Keratinocyte (primary cell): Measurements from ENCODE around the gene CRISPLD2. TPM values are rescaled to one million over a fixed set of nuclear protein-coding genes. Genes with fewer than 3 reads are reported as not detected.

ENCODE experiments used
- DNase-seq: peaks from one replicate; pipeline ENCODE4 v3.0.0-alpha.2; 2011; ENCODE audit warnings: low read depth, missing footprints, low spot score
- FAIRE-seq: peaks from 2 replicates; lab custom pipeline; 2011; peaks lifted over from hg19 to GRCh38; lab: Jason Lieb, UNC
- H2AFZ ChIP-seq: 2 replicates; pipeline ENCODE4 v1.6.0; 2012; ENCODE audit warnings: low read length, control low read depth, inconsistent platforms; ENCODE audit not compliant: control insufficient read depth
- H3K27ac ChIP-seq: 2 replicates; pipeline ENCODE4 v1.5.1; 2011; ENCODE audit warnings: low read length; ENCODE audit not compliant: control insufficient read depth, insufficient read depth
- H3K27me3 ChIP-seq: 3 replicates; pipeline ENCODE4 v1.6.0; 2011; ENCODE audit warnings: low read length; ENCODE audit not compliant: control insufficient read depth, insufficient read depth; ENCODE audit errors: extremely low read depth
- H3K36me3 ChIP-seq, 2 experiments: 2 replicates in 1 of 2; 3 replicates in 1 of 2; pipeline ENCODE4 v1.5.1; 2011; ENCODE audit warnings: low read length in 2 of 2, mild to moderate bottlenecking in 1 of 2; ENCODE audit not compliant: control insufficient read depth in 2 of 2, insufficient read depth in 2 of 2; ENCODE audit errors: extremely low read depth in 1 of 2
- H3K4me1 ChIP-seq: 3 replicates; pipeline ENCODE4 v1.5.1; 2011; ENCODE audit warnings: low read length; ENCODE audit not compliant: control insufficient read depth, insufficient read depth; ENCODE audit errors: extremely low read depth
- H3K4me2 ChIP-seq: 3 replicates; pipeline ENCODE4 v1.6.0; 2011; ENCODE audit warnings: low read depth, low read length; ENCODE audit not compliant: control insufficient read depth, insufficient read depth; ENCODE audit errors: extremely low read depth
- H3K4me3 ChIP-seq, 3 experiments: fragments of 200-600 bp in 1 of 3; sonication (generic) in 1 of 3; 2 replicates in 2 of 3; 3 replicates in 1 of 3; pipeline ENCODE4 v1.5.1; 2011 to 2016; ENCODE audit warnings: low read length in 3 of 3, mild to moderate bottlenecking in 3 of 3, control low read depth in 2 of 3, inconsistent platforms in 1 of 3, low read depth in 1 of 3, mixed read lengths in 1 of 3, mixed run types in 1 of 3, moderate library complexity in 1 of 3; ENCODE audit not compliant: control insufficient read depth in 2 of 3, insufficient read depth in 2 of 3; ENCODE audit errors: extremely low read depth in 1 of 3
- H3K79me2 ChIP-seq: 2 replicates; pipeline ENCODE4 v1.6.0; 2012; ENCODE audit warnings: low read length; ENCODE audit not compliant: control insufficient read depth, insufficient read depth
- H3K9ac ChIP-seq: 3 replicates; pipeline ENCODE4 v1.6.0; 2011; ENCODE audit warnings: low read length; ENCODE audit not compliant: control insufficient read depth, insufficient read depth; ENCODE audit errors: extremely low read depth
- H3K9me1 ChIP-seq: 3 replicates; pipeline ENCODE4 v1.6.0; 2011; ENCODE audit warnings: low read length; ENCODE audit not compliant: control insufficient read depth, insufficient read depth; ENCODE audit errors: extremely low read depth
- H3K9me3 ChIP-seq: 2 replicates; pipeline ENCODE4 v1.5.1; 2012; ENCODE audit warnings: low read depth, low read length; ENCODE audit not compliant: control insufficient read depth
- H4K20me1 ChIP-seq: 3 replicates; pipeline ENCODE4 v1.6.0; 2011; ENCODE audit warnings: low read length; ENCODE audit not compliant: control insufficient read depth, insufficient read depth; ENCODE audit errors: extremely low read depth
- EZH2 ChIP-seq: IDR thresholded peaks from one replicate; pipeline ENCODE4 v1.6.1; 2012; ENCODE audit warnings: inconsistent platforms, mild to moderate bottlenecking, low read length, moderate library complexity
- dilution Hi-C: fragments of 300-500 bp; cut with MboI; formaldehyde crosslinking; loops from one replicate; pipeline ENCODE4 v1.7.0; 2020; ENCODE audit warnings: low sequenced_read_pairs; ENCODE audit not compliant: extremely low pct_ligation_motif_present
- polyA plus RNA-seq, 5 experiments: library from polyadenylated mRNA; depleted of rRNA in 3 of 5; stranded (reverse) in 3 of 5; stranded (forward) in 1 of 5; unstranded in 1 of 5; fragments of >200 nt; gene quantifications; 1 replicate in 1 of 5; 2 replicates in 3 of 5; 3 replicates in 1 of 5; pipeline versions ENCODE4 v1.2.1 to v1.2.3, GENCODE V29; 2011 to 2012; ENCODE audit warnings: missing spikeins in 2 of 5, low read depth in 1 of 5, low replicate concordance in 1 of 5
- TF ChIP-seq, protein P1 (sequence below), 3 experiments: IDR thresholded peaks in 1 of 3; conservative IDR thresholded peaks in 1 of 3; optimal IDR thresholded peaks in 1 of 3; 2 replicates in 2 of 3; 3 replicates in 1 of 3; pipeline versions ENCODE3 to v1.5.1; 2011; ENCODE audit warnings: low read length in 3 of 3, mild to moderate bottlenecking in 3 of 3, moderate library complexity in 2 of 3, control low read depth in 1 of 3, inconsistent platforms in 1 of 3; ENCODE audit not compliant: insufficient read depth in 2 of 3; ENCODE audit errors: extremely low read depth in 1 of 3

CRISPLD2 gene
- polyA plus RNA-seq, 1 donor (not counting 4 experiments of a cell fraction or from before 2014, with no cell fraction given), result 1.2 TPM

DNA sequence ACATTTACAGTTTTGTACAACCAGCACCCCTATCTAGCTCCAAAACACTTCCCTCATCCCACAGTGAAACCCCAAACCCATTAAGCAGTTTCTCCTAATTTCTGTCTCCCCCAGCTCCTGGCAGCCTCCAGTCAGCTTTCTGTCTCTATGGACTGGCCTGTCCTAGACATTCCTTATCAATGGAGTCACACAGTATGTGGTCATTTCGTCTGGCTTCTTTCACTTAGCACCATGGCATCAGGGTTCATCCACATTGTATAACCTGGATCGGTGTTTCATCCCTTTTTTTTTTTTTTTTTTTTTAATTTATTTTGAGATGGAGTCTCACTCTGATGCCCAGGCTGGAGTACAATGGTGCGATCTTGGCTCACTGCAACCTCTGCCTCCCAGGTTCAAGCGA is 123.0 kb downstream of the CRISPLD2 start:
- Histone ChIP-seq H3K36me3 (no peaks in the 10 kb centered on the region), H2AFZ (no peak overlapping the region), H3K4me1 (no peaks in the 10 kb centered on the region), H3K9me1 (no peaks in the 10 kb centered on the region), H3K4me3 (no peak overlapping the region), H3K4me2 (no peak overlapping the region), H3K9me3 (no peaks in the 10 kb centered on the region), H3K27ac (no peak overlapping the region), H3K79me2 (no peaks in the 10 kb centered on the region), H3K27me3 (no peaks in the 10 kb centered on the region), H3K9ac (no peak overlapping the region), H4K20me1 (no peaks in the 10 kb centered on the region)
- DNase-seq (no peak), FAIRE-seq (no peak)
- no peak for TF ChIP-seq EZH2
- TF ChIP-seq, protein P1, sequence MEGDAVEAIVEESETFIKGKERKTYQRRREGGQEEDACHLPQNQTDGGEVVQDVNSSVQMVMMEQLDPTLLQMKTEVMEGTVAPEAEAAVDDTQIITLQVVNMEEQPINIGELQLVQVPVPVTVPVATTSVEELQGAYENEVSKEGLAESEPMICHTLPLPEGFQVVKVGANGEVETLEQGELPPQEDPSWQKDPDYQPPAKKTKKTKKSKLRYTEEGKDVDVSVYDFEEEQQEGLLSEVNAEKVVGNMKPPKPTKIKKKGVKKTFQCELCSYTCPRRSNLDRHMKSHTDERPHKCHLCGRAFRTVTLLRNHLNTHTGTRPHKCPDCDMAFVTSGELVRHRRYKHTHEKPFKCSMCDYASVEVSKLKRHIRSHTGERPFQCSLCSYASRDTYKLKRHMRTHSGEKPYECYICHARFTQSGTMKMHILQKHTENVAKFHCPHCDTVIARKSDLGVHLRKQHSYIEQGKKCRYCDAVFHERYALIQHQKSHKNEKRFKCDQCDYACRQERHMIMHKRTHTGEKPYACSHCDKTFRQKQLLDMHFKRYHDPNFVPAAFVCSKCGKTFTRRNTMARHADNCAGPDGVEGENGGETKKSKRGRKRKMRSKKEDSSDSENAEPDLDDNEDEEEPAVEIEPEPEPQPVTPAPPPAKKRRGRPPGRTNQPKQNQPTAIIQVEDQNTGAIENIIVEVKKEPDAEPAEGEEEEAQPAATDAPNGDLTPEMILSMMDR (optimal IDR thresholded peaks at IDR 0.05 in 1 of 3, IDR thresholded peaks at IDR 0.05 in 1 of 3, conservative IDR thresholded peaks at IDR 0.05 in 1 of 3; ENCODE audit: extremely low read depth in 1 of 3, insufficient read depth in 2 of 3, low read length in 3 of 3), result no peak
- dilution Hi-C loops, result loop anchor here (10.0 kb wide), 1 partner anchor 78 kb away; no protein-coding TSS in a partner anchor

DNA sequence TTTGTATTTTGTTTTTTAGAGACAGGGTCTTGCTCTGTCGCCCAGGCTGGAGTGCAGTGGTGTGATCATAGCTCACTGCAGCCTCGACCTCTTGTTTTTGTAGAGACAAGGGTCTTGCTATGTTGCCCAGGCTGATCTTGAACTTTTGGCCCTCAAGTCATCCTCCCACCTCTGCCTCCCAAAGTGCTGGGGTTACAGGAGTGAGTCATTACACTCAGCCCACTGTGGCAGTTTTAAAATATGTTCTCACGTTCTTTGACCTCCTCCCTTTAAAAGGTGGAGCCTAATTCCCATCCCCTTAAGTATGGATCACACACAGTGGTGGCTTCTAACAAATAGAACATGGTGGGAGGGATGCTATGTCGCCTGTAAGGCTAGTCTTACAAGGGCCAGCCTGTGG is 123.8 kb downstream of the CRISPLD2 start:
- no peaks in the 10 kb centered on the region for H3K27me3 ChIP-seq
- H3K79me2 ChIP-seq, result no peaks in the 10 kb centered on the region
- no peak overlapping the region for H3K27ac ChIP-seq
- H3K9ac ChIP-seq, result no peak overlapping the region
- H3K4me1 ChIP-seq, result no peaks in the 10 kb centered on the region
- TF ChIP-seq, protein P1 (optimal IDR thresholded peaks at IDR 0.05 in 1 of 3, IDR thresholded peaks at IDR 0.05 in 1 of 3, conservative IDR thresholded peaks at IDR 0.05 in 1 of 3; ENCODE audit: extremely low read depth in 1 of 3, insufficient read depth in 2 of 3, low read length in 3 of 3), result no peak
- TF ChIP-seq EZH2, result no peak
- H3K9me3 ChIP-seq, result no peaks in the 10 kb centered on the region
- no peak for DNase-seq
- no peaks in the 10 kb centered on the region for H3K36me3 ChIP-seq
- no peak overlapping the region for H3K4me2 ChIP-seq
- H4K20me1 ChIP-seq, result no peaks in the 10 kb centered on the region
- no peak overlapping the region for H2AFZ ChIP-seq
- FAIRE-seq, result no peak
- H3K9me1 ChIP-seq, result no peaks in the 10 kb centered on the region
- no peak overlapping the region for H3K4me3 ChIP-seq
- dilution Hi-C loops, result loop anchor here (10.0 kb wide), 1 partner anchor 79 kb away; no protein-coding TSS in a partner anchor
